Osteoblast (primary cell): Measurements from ENCODE around the gene PRCD. TPM values are rescaled to one million over a fixed set of nuclear protein-coding genes. Genes with fewer than 3 reads are reported as not detected.

Experiments used
- DNase-seq: peaks from one replicate; pipeline ENCODE4 v3.0.0; 2011; ENCODE audit warnings: low spot score, mixed read lengths; ENCODE audit not compliant: insufficient read length; ENCODE audit errors: missing footprints
- H2AFZ ChIP-seq: 2 replicates; pipeline ENCODE4 v1.6.0; 2011; ENCODE audit warnings: mild to moderate bottlenecking, low read length
- H3K27ac ChIP-seq: 2 replicates; pipeline ENCODE4 v1.5.1; 2011; ENCODE audit warnings: mild to moderate bottlenecking, low read depth, low read length, moderate library complexity
- H3K27me3 ChIP-seq: 2 replicates; pipeline ENCODE4 v1.6.0; 2012; ENCODE audit warnings: mild to moderate bottlenecking, control low read depth, inconsistent platforms, low read length, moderate library complexity; ENCODE audit not compliant: insufficient read depth
- H3K36me3 ChIP-seq: 2 replicates; pipeline ENCODE4 v1.5.1; 2011; ENCODE audit warnings: mild to moderate bottlenecking, low read length, control low read depth, moderate library complexity; ENCODE audit not compliant: insufficient read depth
- H3K4me1 ChIP-seq: 2 replicates; pipeline ENCODE4 v1.5.1; 2011; ENCODE audit warnings: mild to moderate bottlenecking, low read length, control low read depth, moderate library complexity; ENCODE audit not compliant: insufficient read depth
- H3K4me2 ChIP-seq: 2 replicates; pipeline ENCODE4 v1.6.0; 2011; ENCODE audit warnings: mild to moderate bottlenecking, low read length; ENCODE audit not compliant: insufficient read depth
- H3K4me3 ChIP-seq: fragments of 200-600 bp; sonication (generic); 3 replicates; pipeline ENCODE4 v1.5.1; 2012; ENCODE audit warnings: mild to moderate bottlenecking, low read length, inconsistent platforms; ENCODE audit not compliant: insufficient read depth
- H3K79me2 ChIP-seq: 2 replicates; pipeline ENCODE4 v1.6.0; 2012; ENCODE audit warnings: mild to moderate bottlenecking, low read length, control low read depth, inconsistent platforms; ENCODE audit not compliant: insufficient read depth
- H3K9me3 ChIP-seq: 2 replicates; pipeline ENCODE4 v1.5.1; 2011; ENCODE audit warnings: low read depth, low read length, control low read depth
- H4K20me1 ChIP-seq: 2 replicates; pipeline ENCODE4 v1.6.0; 2012; ENCODE audit warnings: mild to moderate bottlenecking, low read length, control low read depth; ENCODE audit not compliant: insufficient read depth
- CTCF ChIP-seq: IDR thresholded peaks from 2 replicates; pipeline ENCODE4 v1.5.1; 2011; ENCODE audit warnings: mild to moderate bottlenecking, low read depth, low read length, moderate library complexity; ENCODE audit errors: extremely low read depth
- total RNA-seq: library from RNA; depleted of rRNA; stranded (reverse); fragments of >200 nt; gene quantifications from 2 replicates; pipeline ENCODE4 v1.2.3, GENCODE V29; 2012

The PRCD gene
- total RNA-seq, 1 donor: 4.0 TPM

GRCh38 chr17:76568811-76569221 lies 29.0 kb downstream of the PRCD start:
- peaks cover 21% of the 10 kb centered on the region for H3K36me3 ChIP-seq
- H3K27me3 ChIP-seq: no peaks in the 10 kb centered on the region
- H3K4me3 ChIP-seq: no peak overlapping the region
- H4K20me1 ChIP-seq: peaks cover 22% of the 10 kb centered on the region
- H2AFZ ChIP-seq: no peak overlapping the region
- no peak overlapping the region for H3K27ac ChIP-seq
- no peak for DNase-seq
- peaks cover 4% of the 10 kb centered on the region for H3K9me3 ChIP-seq
- peaks cover 3% of the 10 kb centered on the region for H3K4me1 ChIP-seq
- TF ChIP-seq CTCF: no peak
- peaks cover 6% of the 10 kb centered on the region for H3K79me2 ChIP-seq
- H3K4me2 ChIP-seq: no peak overlapping the region

- Histone ChIP-seq H3K4me1 (peaks cover 3% of the 10 kb centered on the region), H4K20me1 (peaks cover 19% of the 10 kb centered on the region), H3K4me3 (no peak overlapping the region), H3K4me2 (no peak overlapping the region), H3K36me3 (peaks cover 17% of the 10 kb centered on the region), H3K27me3 (no peaks in the 10 kb centered on the region), H3K79me2 (peaks cover 6% of the 10 kb centered on the region), H2AFZ (no peak overlapping the region), H3K9me3 (peaks cover 4% of the 10 kb centered on the region), H3K27ac (no peak overlapping the region)
- TF ChIP-seq CTCF: no peak
- no peak for DNase-seq
Observed at GRCh38 chr17:76569607-76570279, 29.9 kb downstream of the PRCD start.

- Histone ChIP-seq H4K20me1 (peaks cover 13% of the 10 kb centered on the region), H3K27ac (no peak overlapping the region), H2AFZ (no peak overlapping the region), H3K4me2 (no peak overlapping the region), H3K4me1 (peaks cover 2% of the 10 kb centered on the region), H3K36me3 (peaks cover 10% of the 10 kb centered on the region), H3K9me3 (peaks cover 4% of the 10 kb centered on the region), H3K27me3 (no peaks in the 10 kb centered on the region), H3K4me3 (no peak overlapping the region), H3K79me2 (peaks cover 6% of the 10 kb centered on the region)
- DNase-seq: no peak
- TF ChIP-seq CTCF: no peak
Observed at GRCh38 chr17:76570457-76570856, 30.6 kb downstream of the PRCD start.

GRCh38 chr17:76570877-76571471 lies 31.1 kb downstream of the PRCD start:
- H3K36me3 ChIP-seq: peaks cover 4% of the 10 kb centered on the region
- H3K27ac ChIP-seq: no peak overlapping the region
- H2AFZ ChIP-seq: no peak overlapping the region
- peaks cover 8% of the 10 kb centered on the region for H4K20me1 ChIP-seq
- no peak for TF ChIP-seq CTCF
- no peaks in the 10 kb centered on the region for H3K4me1 ChIP-seq
- no peak overlapping the region for H3K4me2 ChIP-seq
- H3K4me3 ChIP-seq: no peak overlapping the region
- peaks cover 4% of the 10 kb centered on the region for H3K9me3 ChIP-seq
- peaks cover 3% of the 10 kb centered on the region for H3K79me2 ChIP-seq
- DNase-seq: no peak
- H3K27me3 ChIP-seq: no peaks in the 10 kb centered on the region
